ENCODE data around the gene NOS2.
A peak's percentile ranks its signal among the peaks of the same experiment; 100 is the strongest.

The NOS2 gene

DNA sequence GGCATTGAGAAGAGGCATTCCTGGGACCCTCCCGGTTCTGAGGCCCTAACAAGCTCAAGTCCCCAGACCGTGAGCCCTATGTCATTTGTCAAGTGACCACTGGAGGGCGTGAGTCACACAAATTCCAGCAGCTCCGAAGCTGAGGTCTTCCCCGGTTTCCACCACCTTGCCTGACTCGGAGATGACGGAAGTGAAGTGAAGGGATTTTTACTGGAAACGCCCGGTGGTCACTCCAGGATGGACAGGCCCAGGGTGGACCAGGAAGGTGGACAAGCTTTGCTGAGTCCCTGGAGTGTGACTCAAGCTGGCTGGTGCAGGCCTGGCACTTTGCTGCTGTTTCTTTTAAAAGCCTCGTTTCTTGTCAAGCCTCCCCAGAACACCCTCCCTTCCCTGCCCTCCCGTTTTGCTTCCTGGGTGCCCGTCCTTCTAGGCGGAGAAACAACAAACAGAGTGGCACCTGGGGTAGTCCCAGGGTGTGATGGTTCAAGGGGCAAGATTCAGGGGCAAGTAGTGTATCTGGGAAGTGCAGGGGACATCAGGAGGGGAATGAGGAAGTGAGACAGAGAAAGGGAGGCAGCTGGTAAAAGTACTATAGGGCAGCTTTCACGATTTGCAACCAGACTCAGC lies 5.3 kb upstream of the NOS2 start:
- TF ChIP-seq, protein P1, sequence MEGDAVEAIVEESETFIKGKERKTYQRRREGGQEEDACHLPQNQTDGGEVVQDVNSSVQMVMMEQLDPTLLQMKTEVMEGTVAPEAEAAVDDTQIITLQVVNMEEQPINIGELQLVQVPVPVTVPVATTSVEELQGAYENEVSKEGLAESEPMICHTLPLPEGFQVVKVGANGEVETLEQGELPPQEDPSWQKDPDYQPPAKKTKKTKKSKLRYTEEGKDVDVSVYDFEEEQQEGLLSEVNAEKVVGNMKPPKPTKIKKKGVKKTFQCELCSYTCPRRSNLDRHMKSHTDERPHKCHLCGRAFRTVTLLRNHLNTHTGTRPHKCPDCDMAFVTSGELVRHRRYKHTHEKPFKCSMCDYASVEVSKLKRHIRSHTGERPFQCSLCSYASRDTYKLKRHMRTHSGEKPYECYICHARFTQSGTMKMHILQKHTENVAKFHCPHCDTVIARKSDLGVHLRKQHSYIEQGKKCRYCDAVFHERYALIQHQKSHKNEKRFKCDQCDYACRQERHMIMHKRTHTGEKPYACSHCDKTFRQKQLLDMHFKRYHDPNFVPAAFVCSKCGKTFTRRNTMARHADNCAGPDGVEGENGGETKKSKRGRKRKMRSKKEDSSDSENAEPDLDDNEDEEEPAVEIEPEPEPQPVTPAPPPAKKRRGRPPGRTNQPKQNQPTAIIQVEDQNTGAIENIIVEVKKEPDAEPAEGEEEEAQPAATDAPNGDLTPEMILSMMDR (IDR thresholded peaks at IDR 0.05; ENCODE audit: low read depth, low read length, missing control alignments) = peak; percentile 85
- no peak overlapping the region for H3K4me3 ChIP-seq (replicated peaks; ENCODE audit: low read depth, low read length)

DNA sequence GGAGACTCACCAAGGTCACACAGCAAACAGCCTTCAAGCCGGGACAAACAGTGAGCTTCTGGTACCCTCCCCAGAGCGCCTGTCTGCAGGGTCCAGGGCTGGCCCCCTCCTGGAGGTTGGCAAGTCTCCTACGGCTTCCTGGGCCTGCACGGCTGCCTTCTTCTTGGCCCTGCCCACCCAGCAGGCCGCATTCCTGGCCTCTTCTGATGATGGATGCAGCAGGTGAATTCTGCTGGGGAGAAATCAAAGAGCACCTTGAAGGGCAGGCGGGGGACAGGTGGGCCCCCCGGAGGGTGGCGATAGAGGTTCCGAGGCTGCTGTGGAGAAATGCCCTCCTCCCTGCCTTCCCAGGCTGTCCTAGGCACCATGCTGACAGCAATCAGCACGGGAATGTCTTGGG lies 3.8 kb upstream of the NOS2 start:
- TF ChIP-seq, protein P1 (IDR thresholded peaks at IDR 0.05; ENCODE audit: low read depth, low read length, missing control alignments) = no peak
- H3K4me3 ChIP-seq (replicated peaks; ENCODE audit: low read depth, low read length) = no peak overlapping the region
- DNase-seq (ENCODE audit: extremely low read depth, low read depth) = no peak

More for the DNA sequence above, 5.3 kb upstream of the NOS2 start:
- peak; percentile 78 for DNase-seq (ENCODE audit: extremely low read depth, low read depth)

DNA sequence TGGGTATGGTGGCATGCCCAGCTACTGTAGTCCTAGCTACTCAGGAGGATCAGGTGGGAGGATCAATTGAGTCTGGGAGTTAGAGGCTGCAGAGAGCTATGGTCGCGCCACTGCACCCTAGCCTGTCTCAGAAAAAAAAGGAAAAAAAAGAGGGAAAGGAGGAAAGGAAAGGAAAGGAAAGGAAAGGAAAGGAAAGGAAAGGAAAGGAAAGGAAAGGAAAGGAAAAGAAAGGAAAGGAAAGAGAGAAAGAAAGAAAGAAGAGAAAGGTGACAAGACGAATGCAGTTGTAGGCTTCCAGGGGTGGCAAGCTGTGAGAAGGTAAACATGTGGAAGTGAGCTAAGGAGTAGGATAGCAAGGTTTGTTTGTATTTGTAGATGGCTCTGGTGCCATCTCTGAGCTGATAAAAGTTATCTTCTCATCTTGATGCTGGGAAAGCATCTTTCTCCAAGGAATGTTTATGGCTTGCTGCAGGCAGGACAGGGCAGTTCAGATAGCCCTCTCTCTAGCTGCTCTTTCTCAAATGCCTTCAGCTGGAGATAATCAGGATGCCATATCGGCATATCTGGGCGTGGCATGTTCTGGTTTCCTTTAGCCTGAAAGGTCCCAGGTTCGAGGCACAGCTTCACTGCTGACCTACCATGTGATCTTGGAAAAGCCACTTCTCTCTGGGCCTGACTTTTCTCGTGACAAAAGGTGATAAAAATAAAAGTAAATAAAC lies 2.8 kb upstream of the NOS2 start:
- no peak overlapping the region for H3K4me3 ChIP-seq (replicated peaks; ENCODE audit: low read depth, low read length)
- TF ChIP-seq, protein P1 (IDR thresholded peaks at IDR 0.05; ENCODE audit: low read depth, low read length, missing control alignments) = no peak
- no peak for DNase-seq (ENCODE audit: extremely low read depth, low read depth)

DNA sequence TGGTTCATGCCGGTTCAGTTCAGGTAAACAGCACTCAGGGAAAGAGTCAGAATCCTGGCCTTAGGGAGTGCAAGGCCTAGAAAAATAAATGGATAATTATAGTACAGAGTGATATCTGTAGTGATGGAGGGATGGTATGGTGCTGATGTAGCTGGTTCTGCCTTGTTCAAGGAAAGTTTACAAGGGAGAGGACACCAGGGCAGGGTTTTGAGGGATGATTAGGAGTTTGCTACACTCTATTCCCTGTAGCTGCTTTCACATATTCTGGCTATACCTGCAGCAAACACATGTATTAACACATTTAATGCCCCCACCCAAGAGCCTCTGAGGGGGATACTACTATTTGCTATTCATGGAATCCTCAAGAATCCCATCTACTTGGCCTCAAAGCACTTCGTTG lies 1.7 kb upstream of the NOS2 start:
- TF ChIP-seq, protein P1 (IDR thresholded peaks at IDR 0.05; ENCODE audit: low read depth, low read length, missing control alignments) = no peak
- DNase-seq (ENCODE audit: extremely low read depth, low read depth) = no peak
- no peak overlapping the region for H3K4me3 ChIP-seq (replicated peaks; ENCODE audit: low read depth, low read length)

DNA sequence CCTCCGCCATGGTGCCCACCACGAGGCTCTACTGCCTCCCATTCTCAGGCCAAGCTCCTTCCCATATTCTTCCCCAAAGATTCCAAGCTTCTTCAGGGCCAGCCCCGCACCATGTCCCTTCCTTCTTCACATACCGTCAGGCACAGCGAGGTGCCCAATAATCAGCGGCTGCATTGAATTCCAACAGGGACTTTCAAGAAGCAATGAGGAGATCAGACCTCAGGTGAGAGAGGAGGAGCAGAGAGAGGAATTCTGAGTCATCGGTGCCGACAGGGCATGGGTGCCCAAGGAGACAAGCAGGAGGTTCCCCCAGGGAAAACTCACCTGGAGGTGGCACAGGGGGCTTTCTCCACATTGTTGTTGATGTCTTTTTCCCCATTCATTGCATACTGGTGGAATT lies 2.0 kb downstream of the NOS2 start:
- no peak overlapping the region for H3K4me3 ChIP-seq (replicated peaks; ENCODE audit: low read depth, low read length)
- TF ChIP-seq, protein P1 (IDR thresholded peaks at IDR 0.05; ENCODE audit: low read depth, low read length, missing control alignments) = no peak
- no peak for DNase-seq (ENCODE audit: extremely low read depth, low read depth)

GRCh38 chr17:27797390-27798091 lies 2.8 kb downstream of the NOS2 start:
- TF ChIP-seq, protein P1 (IDR thresholded peaks at IDR 0.05; ENCODE audit: low read depth, low read length, missing control alignments) = no peak
- DNase-seq (ENCODE audit: extremely low read depth, low read depth) = no peak
- H3K4me3 ChIP-seq (replicated peaks; ENCODE audit: low read depth, low read length) = no peak overlapping the region

Data from HFF-Myc (cell line).